Memory B cell (primary cell): Measurements from ENCODE around the gene RFTN2.
"Not testable (repeated sequence)": the region's sequence is repeated elsewhere in the genome, so short reads cannot be mapped to it uniquely, and the experiment has no call there.

Experiments used
- ATAC-seq: fragments of 150-1000 bp; cut with Tn5 transposase; 2 replicates; pipeline ENCODE4 v1.10.0; 2021; ENCODE audit warnings: low read depth, mild to moderate bottlenecking, moderate library complexity
- DNase-seq, 2 donors: peaks; one replicate each; pipeline ENCODE4 v3.0.0; 2022; ENCODE audit warnings: low spot score in 2 of 2
- H3K27ac Mint-ChIP-seq: one replicate; pipeline ENCODE4 v1.8.0; 2022; ENCODE audit warnings: mild to moderate bottlenecking, moderate library complexity, mixed read lengths
- H3K27me3 Mint-ChIP-seq: one replicate; pipeline ENCODE4 v1.8.0; 2022; ENCODE audit warnings: mixed read lengths
- H3K36me3 Mint-ChIP-seq: one replicate; pipeline ENCODE4 v1.8.0; 2022; ENCODE audit warnings: mild to moderate bottlenecking, mixed read lengths
- H3K4me1 Mint-ChIP-seq: one replicate; pipeline ENCODE4 v1.8.0; 2022; ENCODE audit warnings: mixed read lengths
- H3K4me3 Mint-ChIP-seq: one replicate; pipeline ENCODE4 v1.8.0; 2022; ENCODE audit warnings: mild to moderate bottlenecking, moderate library complexity, mixed read lengths
- H3K9me3 Mint-ChIP-seq: one replicate; pipeline ENCODE4 v1.8.0; 2022; ENCODE audit warnings: mixed read lengths

Gene RFTN2

GRCh38 chr2:197573608-197574007 lies 101.8 kb downstream of the RFTN2 start:
- H3K4me1 Mint-ChIP-seq = no peaks in the 10 kb centered on the region
- no peak overlapping the region for H3K27ac Mint-ChIP-seq
- H3K27me3 Mint-ChIP-seq = no peaks in the 10 kb centered on the region

DNA sequence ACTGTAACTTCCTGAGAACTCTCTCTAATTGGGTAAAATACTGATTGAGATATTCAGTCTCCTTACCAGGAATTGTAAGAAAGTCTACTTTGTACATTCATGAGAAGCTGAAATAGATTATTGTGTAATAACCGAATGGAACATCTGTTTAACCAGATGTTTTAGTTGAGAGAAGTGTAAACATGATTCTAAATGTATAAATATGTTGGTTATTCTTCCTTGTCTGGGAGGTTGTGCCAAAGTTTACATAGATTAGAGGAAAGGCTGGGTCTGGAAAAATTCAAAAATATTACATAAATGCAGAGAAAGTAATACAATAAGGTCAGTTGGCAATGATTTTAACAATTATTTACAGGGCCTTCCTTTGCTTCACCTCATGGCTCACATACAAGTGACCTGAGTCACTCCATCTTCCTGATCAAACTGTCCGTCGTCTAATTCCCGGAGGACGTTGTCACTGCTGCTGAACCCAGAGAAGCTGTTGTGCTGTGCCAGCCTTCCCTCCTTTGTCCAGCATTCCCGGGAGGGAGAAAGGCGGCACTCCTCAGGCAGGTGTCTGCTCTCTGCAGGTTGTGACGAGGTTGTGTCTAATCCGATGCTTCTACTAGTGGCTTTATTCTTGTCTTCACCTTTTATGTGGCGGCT lies 103.6 kb downstream of the RFTN2 start:
- no peaks in the 10 kb centered on the region for H3K27me3 Mint-ChIP-seq
- ATAC-seq (no peak), DNase-seq (no peak)
- peaks cover 7% of the 10 kb centered on the region for H3K9me3 Mint-ChIP-seq
- H3K4me3 Mint-ChIP-seq = no peak overlapping the region
- no peak overlapping the region for H3K27ac Mint-ChIP-seq
- H3K4me1 Mint-ChIP-seq = no peaks in the 10 kb centered on the region
- H3K36me3 Mint-ChIP-seq = peaks cover 13% of the 10 kb centered on the region

More at GRCh38 chr2:197573608-197574007, 101.8 kb downstream of the RFTN2 start:
- Mint-ChIP-seq H3K4me3 (no peak overlapping the region), H3K36me3 (peaks cover 13% of the 10 kb centered on the region), H3K9me3 (peaks cover 7% of the 10 kb centered on the region)
- DNase-seq (no peak), ATAC-seq (no peak)

DNA sequence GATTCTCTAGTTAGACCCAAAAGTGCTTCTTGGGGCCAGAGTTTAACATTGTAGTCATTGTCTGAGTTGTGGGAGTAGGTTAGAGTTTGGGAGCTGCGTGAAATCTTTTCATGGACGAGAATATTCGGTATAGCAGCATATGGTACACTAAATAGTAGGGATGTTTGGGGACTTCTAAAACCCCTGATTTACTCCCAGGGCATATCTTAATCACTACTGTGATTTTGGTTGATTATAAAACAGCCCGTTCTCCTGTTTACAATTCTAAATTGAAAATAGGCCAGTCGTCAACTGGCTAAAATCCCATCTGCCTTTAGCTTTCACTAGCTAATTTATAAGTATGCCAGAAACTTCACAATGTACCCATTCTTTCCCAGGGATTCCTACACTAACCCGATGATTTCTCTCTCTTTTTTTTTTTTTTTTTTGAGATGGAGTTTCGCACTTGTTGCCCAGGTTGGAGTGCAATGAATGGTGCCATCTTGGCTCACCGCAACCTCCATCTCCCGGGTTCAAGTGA lies 115.2 kb downstream of the RFTN2 start:
- Mint-ChIP-seq H3K36me3 (peaks cover 11% of the 10 kb centered on the region), H3K4me1 (peaks cover 2% of the 10 kb centered on the region), H3K27me3 (no peaks in the 10 kb centered on the region), H3K4me3 (no peak overlapping the region), H3K9me3 (peaks cover 2% of the 10 kb centered on the region), H3K27ac (no peak overlapping the region)
- no peak for DNase-seq
- no peak for ATAC-seq

DNA sequence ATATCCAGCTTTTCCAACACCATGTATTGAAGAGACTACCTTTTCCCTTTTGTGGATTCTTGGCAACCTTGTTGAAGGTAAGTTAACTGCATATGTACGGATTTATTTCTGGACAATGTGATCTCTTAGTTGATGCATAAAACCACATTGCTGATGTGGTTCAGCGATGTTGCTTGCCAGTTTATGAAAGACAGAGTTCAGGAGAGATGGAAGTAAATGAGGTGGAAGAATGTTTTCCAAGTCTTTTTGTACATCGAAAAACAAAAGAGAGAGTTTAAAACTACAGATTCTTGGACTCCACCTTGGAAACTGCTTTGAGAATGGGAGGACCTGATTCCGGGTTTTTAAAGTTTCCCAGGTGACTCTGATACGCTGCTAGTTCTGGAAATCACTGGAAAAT lies 115.7 kb downstream of the RFTN2 start:
- Mint-ChIP-seq H3K27me3 (no peaks in the 10 kb centered on the region), H3K36me3 (peaks cover 11% of the 10 kb centered on the region), H3K4me1 (peaks cover 2% of the 10 kb centered on the region), H3K27ac (no peak overlapping the region), H3K4me3 (no peak overlapping the region), H3K9me3 (peaks cover 2% of the 10 kb centered on the region)
- no peak for DNase-seq
- ATAC-seq = no peak

- peaks cover 2% of the 10 kb centered on the region for H3K4me1 Mint-ChIP-seq
- no peaks in the 10 kb centered on the region for H3K9me3 Mint-ChIP-seq
- H3K36me3 Mint-ChIP-seq = peaks cover 5% of the 10 kb centered on the region
- no peak overlapping the region for H3K4me3 Mint-ChIP-seq
- no peak overlapping the region for H3K27ac Mint-ChIP-seq
- ATAC-seq (no peak), DNase-seq (no peak)
- H3K27me3 Mint-ChIP-seq = no peaks in the 10 kb centered on the region
Observed at GRCh38 chr2:197558393-197558792, 117.0 kb downstream of the RFTN2 start.

GRCh38 chr2:197556456-197556855 lies 118.9 kb downstream of the RFTN2 start:
- peak overlapping the region; percentile 68 for H3K27ac Mint-ChIP-seq
- H3K4me3 Mint-ChIP-seq = no peak overlapping the region
- no peaks in the 10 kb centered on the region for H3K9me3 Mint-ChIP-seq
- H3K4me1 Mint-ChIP-seq = peaks cover 2% of the 10 kb centered on the region
- DNase-seq (no peak), ATAC-seq (no peak)
- no peaks in the 10 kb centered on the region for H3K27me3 Mint-ChIP-seq
- H3K36me3 Mint-ChIP-seq = peaks cover 8% of the 10 kb centered on the region

- H3K36me3 Mint-ChIP-seq = peaks cover 8% of the 10 kb centered on the region
Observed at GRCh38 chr2:197555467-197555866, 119.9 kb downstream of the RFTN2 start.

DNA sequence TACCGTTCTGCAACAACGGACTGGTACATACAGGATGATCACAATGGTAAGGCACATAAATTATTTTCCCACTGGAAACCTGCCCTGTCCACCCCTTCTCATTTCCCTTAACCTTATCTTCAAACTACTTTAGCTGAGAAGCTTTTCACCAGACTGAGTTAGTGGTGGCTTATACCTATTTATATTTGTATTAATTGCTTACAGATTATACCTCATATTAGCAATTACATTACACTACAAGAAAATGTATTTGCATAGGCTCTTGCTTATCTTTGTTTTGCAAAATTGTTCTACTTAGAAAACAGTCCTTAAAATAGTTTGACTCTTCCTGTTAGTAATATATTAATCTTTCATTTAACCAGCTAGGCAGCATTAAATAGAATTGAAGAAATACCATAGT lies 124.1 kb downstream of the RFTN2 start:
- H3K4me1 Mint-ChIP-seq, H3K27ac Mint-ChIP-seq, H3K9me3 Mint-ChIP-seq, H3K4me3 Mint-ChIP-seq, DNase-seq, ATAC-seq, H3K27me3 Mint-ChIP-seq: not testable (repeated sequence)
- peaks cover 13% of the 10 kb centered on the region for H3K36me3 Mint-ChIP-seq

More at GRCh38 chr2:197555467-197555866, 119.9 kb downstream of the RFTN2 start:
- Mint-ChIP-seq H3K27me3 (no peaks in the 10 kb centered on the region), H3K4me3 (no peak overlapping the region), H3K27ac (no peak overlapping the region), H3K4me1 (peaks cover 2% of the 10 kb centered on the region), H3K9me3 (no peaks in the 10 kb centered on the region)
- DNase-seq (no peak), ATAC-seq (no peak)

GRCh38 chr2:197548582-197548981 lies 126.8 kb downstream of the RFTN2 start:
- ATAC-seq (no peak), DNase-seq (no peak)
- H3K4me3 Mint-ChIP-seq = no peak overlapping the region
- H3K27ac Mint-ChIP-seq = no peak overlapping the region
- H3K4me1 Mint-ChIP-seq = no peaks in the 10 kb centered on the region
- no peaks in the 10 kb centered on the region for H3K9me3 Mint-ChIP-seq
- H3K27me3 Mint-ChIP-seq = no peaks in the 10 kb centered on the region
- H3K36me3 Mint-ChIP-seq = peaks cover 13% of the 10 kb centered on the region

DNA sequence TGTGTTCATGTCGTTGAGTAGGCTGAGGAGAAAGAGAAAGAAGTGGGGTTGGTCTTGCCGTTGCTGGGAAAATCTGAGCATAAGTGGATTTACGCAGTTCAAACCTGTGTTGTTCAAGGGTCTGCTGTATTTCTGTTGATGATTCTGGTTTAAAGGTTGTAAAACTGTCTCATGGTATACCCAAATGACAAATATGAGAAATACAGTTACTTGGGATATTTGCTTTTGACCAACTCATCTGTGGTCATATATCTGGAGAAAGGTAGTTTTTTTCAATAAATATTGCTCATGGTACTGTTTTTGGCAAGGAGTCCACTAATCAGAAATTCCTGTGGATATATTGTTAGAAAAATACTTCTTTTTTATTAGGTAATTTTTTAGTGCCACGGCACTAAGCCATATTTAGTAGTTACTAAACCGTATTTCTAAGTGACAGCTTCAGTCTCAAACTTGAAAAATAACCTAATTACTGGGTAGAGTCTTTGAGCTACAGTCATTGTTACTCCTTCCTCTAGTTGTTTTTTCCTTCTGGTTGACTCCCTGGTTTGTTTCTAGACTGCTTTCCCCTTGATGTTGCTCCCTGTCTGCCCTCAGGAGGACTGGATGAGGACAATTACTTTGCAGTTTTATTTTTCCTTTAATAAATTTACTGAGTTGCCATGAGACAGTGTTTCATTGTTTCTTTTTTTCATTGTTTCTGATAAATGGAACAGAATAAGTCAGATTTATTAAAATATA lies 128.1 kb downstream of the RFTN2 start:
- H3K27me3 Mint-ChIP-seq = no peaks in the 10 kb centered on the region
- H3K9me3 Mint-ChIP-seq = no peaks in the 10 kb centered on the region
- H3K4me1 Mint-ChIP-seq = no peaks in the 10 kb centered on the region
- ATAC-seq (no peak), DNase-seq (no peak)
- peaks cover 17% of the 10 kb centered on the region for H3K36me3 Mint-ChIP-seq
- no peak overlapping the region for H3K4me3 Mint-ChIP-seq
- H3K27ac Mint-ChIP-seq = no peak overlapping the region

DNA sequence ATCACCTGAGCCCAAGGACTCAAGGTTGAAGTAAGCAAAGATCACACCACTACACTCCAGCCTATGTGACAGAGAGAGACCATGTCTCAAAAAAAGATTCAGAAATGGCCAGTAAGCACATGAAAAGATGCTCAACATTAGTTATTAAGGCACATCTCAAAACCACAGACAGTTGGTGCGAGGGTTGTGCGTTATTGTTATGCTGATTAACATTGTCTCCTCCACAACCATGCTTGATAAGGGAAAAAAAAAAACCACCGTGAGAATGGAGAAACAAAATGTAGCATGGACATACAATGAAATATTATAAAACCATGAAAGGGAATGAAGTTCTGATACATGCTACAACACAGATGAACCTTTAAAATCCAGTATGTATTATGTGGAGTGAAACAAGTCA lies 132.2 kb downstream of the RFTN2 start:
- Mint-ChIP-seq H3K36me3 (peaks cover 26% of the 10 kb centered on the region), H3K4me3 (no peak overlapping the region), H3K9me3 (no peaks in the 10 kb centered on the region), H3K27ac (no peak overlapping the region), H3K4me1 (no peaks in the 10 kb centered on the region), H3K27me3 (no peaks in the 10 kb centered on the region)
- no peak for DNase-seq
- ATAC-seq = no peak

GRCh38 chr2:197539734-197540133 lies 135.7 kb downstream of the RFTN2 start:
- ATAC-seq (no peak), DNase-seq (no peak)
- peaks cover 32% of the 10 kb centered on the region for H3K36me3 Mint-ChIP-seq
- H3K27ac Mint-ChIP-seq = no peak overlapping the region
- no peak overlapping the region for H3K4me3 Mint-ChIP-seq
- H3K4me1 Mint-ChIP-seq = peaks cover 1% of the 10 kb centered on the region
- no peaks in the 10 kb centered on the region for H3K27me3 Mint-ChIP-seq
- H3K9me3 Mint-ChIP-seq = no peaks in the 10 kb centered on the region

GRCh38 chr2:197538412-197538811 lies 137.0 kb downstream of the RFTN2 start:
- DNase-seq = no peak
- ATAC-seq = no peak
- Mint-ChIP-seq H3K27me3 (no peaks in the 10 kb centered on the region), H3K27ac (peak overlapping the region; percentile 31), H3K4me1 (peaks cover 7% of the 10 kb centered on the region), H3K9me3 (no peaks in the 10 kb centered on the region), H3K36me3 (peaks cover 34% of the 10 kb centered on the region), H3K4me3 (no peak overlapping the region)
